SH-SY5Y (cell line): ENCODE measurements around the gene OSBPL10.

Source experiments
- GATA2 ChIP-seq: IDR thresholded peaks from 2 replicates; pipeline ENCODE4 v1.6.1; 2011; ENCODE audit warnings: mild to moderate bottlenecking, low read depth, low read length
- GATA3 ChIP-seq: IDR thresholded peaks from 2 replicates; pipeline ENCODE4 v1.6.1; 2011; ENCODE audit warnings: low read depth, mild to moderate bottlenecking, low read length, moderate library complexity

DNA sequence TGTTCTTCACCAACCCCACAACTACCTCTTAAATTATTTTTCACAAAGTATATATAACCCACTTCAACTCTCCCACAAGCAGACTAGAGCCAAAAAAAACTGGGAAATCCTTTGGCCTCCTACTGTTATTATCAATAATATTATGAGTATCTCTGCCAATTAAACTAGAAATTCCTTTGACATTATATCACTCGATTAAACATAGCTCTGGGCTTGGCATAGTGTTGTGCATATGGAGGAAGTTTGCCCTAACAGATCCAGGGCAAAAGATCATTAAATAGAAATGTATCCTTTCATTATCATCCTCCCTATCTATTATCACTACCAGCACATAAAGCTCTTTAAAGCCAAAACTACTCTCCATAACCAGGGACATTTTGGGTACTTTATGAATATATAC lies 74.9 kb downstream of the OSBPL10 start:
- TF ChIP-seq GATA2, result no peak
- TF ChIP-seq GATA3, result no peak
